ENCODE results near the gene GYPE. TPM values are rescaled to one million over a fixed set of nuclear protein-coding genes. Genes with fewer than 3 reads are reported as not detected.

GYPE gene
- total RNA-seq: 0.30 and 0.32 TPM in 2 replicates

DNA sequence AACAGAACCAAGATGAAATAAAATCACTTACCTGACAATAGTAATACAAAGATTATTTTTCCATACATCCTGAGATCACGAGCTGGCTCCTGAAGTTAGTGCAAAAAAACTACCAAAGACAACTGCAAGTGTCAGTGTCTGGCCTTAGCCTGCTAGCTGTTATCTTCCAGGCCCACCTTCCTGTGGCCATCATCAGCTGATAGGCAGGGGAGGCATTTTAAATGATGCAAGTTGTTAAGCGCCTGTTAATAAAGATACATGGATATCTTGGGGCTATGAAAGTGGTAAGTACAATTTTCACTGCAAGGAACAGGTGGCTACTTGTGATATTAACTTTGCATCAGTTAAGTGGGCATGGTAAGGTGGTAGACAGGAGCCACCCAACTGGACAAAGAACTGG is at the start of gene GYPE:
Gene GYPE, minus strand, starts transcription at position 120 of the 400 bp plus-strand sequence. Its CDS starts 52 bp downstream, at position 68.

Other genes starting within 250 kb of the GYPE start
- gene FREM3, start 204.9 kb downstream of the GYPE start, total RNA-seq: not detected in 2 replicates
- gene GYPB, start 113.8 kb upstream of the GYPE start, total RNA-seq: not detected in 2 replicates
- not detected in 2 replicates for gene GYPA, start 235.2 kb upstream of the GYPE start, total RNA-seq